HG03175 (cell line): ENCODE measurements around the gene ZNF287.
A peak's percentile ranks its signal among the peaks of the same experiment; 100 is the strongest.
"Not testable (repeated sequence)": the region's sequence is repeated elsewhere in the genome, so short reads cannot be mapped to it uniquely, and the experiment has no call there.

Source experiments
- ATAC-seq: cut with Tn5 transposase; IDR thresholded peaks from one replicate; pipeline ENCODE4 v1.9.1; 2021; ENCODE audit warnings: mild to moderate bottlenecking, moderate library complexity; ENCODE audit not compliant: unreplicated experiment

ZNF287 gene

GRCh38 chr17:16568541-16569357 is at the start of gene ZNF287:
Gene ZNF287 (minus strand): TSS chr17:16569204. CDS start chr17:16567731, 1,473 bp downstream.
- peak; percentile 96 for ATAC-seq

GRCh38 chr17:16617481-16618060 is 48.6 kb upstream of the ZNF287 start:
- ATAC-seq, result no peak

GRCh38 chr17:16599537-16599936 is 30.5 kb upstream of the ZNF287 start:
- ATAC-seq, result no peak

GRCh38 chr17:16593356-16594102 is 24.5 kb upstream of the ZNF287 start:
- no peak for ATAC-seq

- peak; percentile 78 for ATAC-seq
Observed at GRCh38 chr17:16589097-16589969, 20.3 kb upstream of the ZNF287 start.

- ATAC-seq, result no peak
Observed at GRCh38 chr17:16585796-16586195, 16.8 kb upstream of the ZNF287 start.

GRCh38 chr17:16584273-16584995 is 15.4 kb upstream of the ZNF287 start:
- peak; percentile 73 for ATAC-seq

GRCh38 chr17:16583781-16584180 is 14.8 kb upstream of the ZNF287 start:
- no peak for ATAC-seq

- no peak for ATAC-seq
Observed at GRCh38 chr17:16573466-16573865, 4.5 kb upstream of the ZNF287 start.

- peak; percentile 29 for ATAC-seq
Observed at GRCh38 chr17:16569358-16569712, 331 bp upstream of the ZNF287 start.

- no peak for ATAC-seq
Observed at GRCh38 chr17:16552637-16553045, 16.4 kb downstream of the ZNF287 start.

- ATAC-seq, result no peak
Observed at GRCh38 chr17:16551878-16552636, 16.9 kb downstream of the ZNF287 start.

GRCh38 chr17:16537130-16537458 is 31.9 kb downstream of the ZNF287 start:
- ATAC-seq, result no peak

GRCh38 chr17:16534236-16534635 is 34.8 kb downstream of the ZNF287 start:
- ATAC-seq, result no peak

- no peak for ATAC-seq
Observed at GRCh38 chr17:16529906-16530305, 39.1 kb downstream of the ZNF287 start.

- no peak for ATAC-seq
Observed at GRCh38 chr17:16527298-16527697, 41.7 kb downstream of the ZNF287 start.

- ATAC-seq, result not testable (repeated sequence)
Observed at GRCh38 chr17:16525556-16525955, 43.4 kb downstream of the ZNF287 start.

- ATAC-seq, result peak; percentile 67
Observed at GRCh38 chr17:16521070-16521727, 47.8 kb downstream of the ZNF287 start.

GRCh38 chr17:16519021-16519420 is 50.0 kb downstream of the ZNF287 start:
- no peak for ATAC-seq
